GM21786 (cell line): ENCODE data around the gene IGLL1.
"Not testable (repeated sequence)": the region's sequence is repeated elsewhere in the genome, so short reads cannot be mapped to it uniquely, and the experiment has no call there.

ENCODE experiments used
- ATAC-seq: cut with Tn5 transposase; IDR thresholded peaks from one replicate; pipeline ENCODE4 v1.9.1; 2021; ENCODE audit not compliant: unreplicated experiment

Gene IGLL1

GRCh38 chr22:23542933-23543332 lies 37.2 kb downstream of the IGLL1 start:
- no peak for ATAC-seq

- not testable (repeated sequence) for ATAC-seq
Observed at GRCh38 chr22:23542391-23542790, 37.7 kb downstream of the IGLL1 start.

- not testable (repeated sequence) for ATAC-seq
Observed at GRCh38 chr22:23541849-23542281, 38.2 kb downstream of the IGLL1 start.

- ATAC-seq, result not testable (repeated sequence)
Observed at GRCh38 chr22:23540837-23541236, 39.3 kb downstream of the IGLL1 start.

GRCh38 chr22:23539839-23540198 lies 40.3 kb downstream of the IGLL1 start:
- ATAC-seq, result not testable (repeated sequence)

GRCh38 chr22:23539135-23539838 lies 40.8 kb downstream of the IGLL1 start:
- ATAC-seq, result no peak

GRCh38 chr22:23538696-23539030 lies 41.4 kb downstream of the IGLL1 start:
- ATAC-seq, result not testable (repeated sequence)

- not testable (repeated sequence) for ATAC-seq
Observed at GRCh38 chr22:23537830-23538695, 42.0 kb downstream of the IGLL1 start.

- ATAC-seq, result no peak
Observed at GRCh38 chr22:23537416-23537815, 42.7 kb downstream of the IGLL1 start.

GRCh38 chr22:23536821-23537345 lies 43.2 kb downstream of the IGLL1 start:
- ATAC-seq, result no peak

- ATAC-seq, result not testable (repeated sequence)
Observed at GRCh38 chr22:23535790-23536661, 44.1 kb downstream of the IGLL1 start.

GRCh38 chr22:23534851-23535717 lies 45.0 kb downstream of the IGLL1 start:
- ATAC-seq, result no peak

GRCh38 chr22:23534201-23534850 lies 45.8 kb downstream of the IGLL1 start:
- no peak for ATAC-seq

- no peak for ATAC-seq
Observed at GRCh38 chr22:23533771-23534191, 46.3 kb downstream of the IGLL1 start.

GRCh38 chr22:23533328-23533762 lies 46.7 kb downstream of the IGLL1 start:
- no peak for ATAC-seq

- no peak for ATAC-seq
Observed at GRCh38 chr22:23532731-23533130, 47.4 kb downstream of the IGLL1 start.

GRCh38 chr22:23531966-23532705 lies 48.0 kb downstream of the IGLL1 start:
- ATAC-seq, result no peak

GRCh38 chr22:23531283-23531956 lies 48.7 kb downstream of the IGLL1 start:
- no peak for ATAC-seq
